Measurements from ENCODE around the gene SNX20. TPM values are rescaled to one million over a fixed set of nuclear protein-coding genes. Genes with fewer than 3 reads are reported as not detected.

Gene SNX20
- total RNA-seq, 4 donors from 2014 or later: 0.20 to 4.3 (median 2.6) TPM

- H3K4me1 ChIP-seq: peaks cover 0 to 10% (median 6%) of the 10 kb centered on the region in 4 donors
- H3K27me3 ChIP-seq: no peaks in the 10 kb centered on the region
- no peak for DNase-seq
- in situ Hi-C loops (cut with MboI; ENCODE audit: low pct_ligation_motif_present in 1 of 4, low pct_unique_long_range_greater_than_20kb in 1 of 4, low sequenced_read_pairs in 3 of 4): loop anchor here (10.0 to 25.0 kb wide), 5 partner anchors 288 to 638 kb away; partner anchors contain the start of genes BRD7 (in 2 of the 4) and CNEP1R1 (in 1 of the 4)
- H3K27ac ChIP-seq: no peak overlapping the region
- H3K4me3 ChIP-seq: no peak overlapping the region
- TF ChIP-seq POLR2AphosphoS5 (IDR thresholded peaks at IDR 0.05): no peak
- H3K9me3 ChIP-seq: no peaks in the 10 kb centered on the region
- 94 to 100% methylated on average over 6 to 10 of the region's 10 CpGs for WGBS, 2 donors (ENCODE audit: low coverage in 1 of 2)
- H3K36me3 ChIP-seq: no peaks in the 10 kb centered on the region
- intact Hi-C loops (cut with DNase I; ENCODE audit: low total_unique reads): loop anchor here (10.0 kb wide), 1 partner anchor 288 kb away; no protein-coding TSS in a partner anchor
These were observed 18.7 kb downstream of the SNX20 start for GRCh38 chr16:50662306-50662940.

GRCh38 chr16:50659806-50660205, 21.3 kb downstream of the SNX20 start:
- TF ChIP-seq POLR2A (IDR thresholded peaks at IDR 0.05): no peak
- TF ChIP-seq POLR2AphosphoS5 (IDR thresholded peaks at IDR 0.05): no peak
- no peak for TF ChIP-seq EP300 (IDR thresholded peaks at IDR 0.05; ENCODE audit: low read depth)
- no peak for TF ChIP-seq CTCF (IDR thresholded peaks at IDR 0.05)
- no peaks in the 10 kb centered on the region for H3K36me3 ChIP-seq
- WGBS, 2 donors (ENCODE audit: low coverage in 1 of 2): 72 to 82% methylated on average over 2 to 5 of the region's 5 CpGs
- intact Hi-C loops (cut with DNase I; ENCODE audit: low total_unique reads): loop anchor here (10.0 kb wide), 1 partner anchor 285 kb away; no protein-coding TSS in a partner anchor
- H3K4me3 ChIP-seq: no peak overlapping the region
- in situ Hi-C loops (cut with MboI; ENCODE audit: low pct_ligation_motif_present in 1 of 4, low pct_unique_long_range_greater_than_20kb in 1 of 4, low sequenced_read_pairs in 3 of 4): loop anchor here (10.0 to 25.0 kb wide), 5 partner anchors 285 to 635 kb away; partner anchors contain the start of genes BRD7 (in 2 of the 4) and CNEP1R1 (in 1 of the 4)
- no peak for DNase-seq
- H3K27me3 ChIP-seq: no peaks in the 10 kb centered on the region
- H3K9me3 ChIP-seq: no peaks in the 10 kb centered on the region
- peaks cover 0 to 4% (median 2%) of the 10 kb centered on the region in 4 donors for H3K4me1 ChIP-seq
- H3K27ac ChIP-seq: no peak overlapping the region

- TF ChIP-seq POLR2A (IDR thresholded peaks at IDR 0.05) (no peak), POLR2AphosphoS5 (IDR thresholded peaks at IDR 0.05) (no peak), EP300 (IDR thresholded peaks at IDR 0.05; ENCODE audit: low read depth) (no peak), CTCF (IDR thresholded peaks at IDR 0.05) (no peak)
- DNase-seq: no peak
- Histone ChIP-seq H3K4me3 (no peak overlapping the region), H3K36me3 (no peaks in the 10 kb centered on the region), H3K27me3 (no peaks in the 10 kb centered on the region), H3K27ac (no peak overlapping the region), H3K9me3 (no peaks in the 10 kb centered on the region), H3K4me1 (no peaks in the 10 kb centered on the region)
- intact Hi-C loops (cut with DNase I; ENCODE audit: low total_unique reads) (no loop called here), in situ Hi-C loops (cut with MboI; ENCODE audit: low pct_ligation_motif_present in 1 of 4, low pct_unique_long_range_greater_than_20kb in 1 of 4, low sequenced_read_pairs in 3 of 4) (loop anchor here in 2 of 4 donors (25.0 kb wide), 2 partner anchors 295 to 420 kb away; partner anchors contain the start of gene BRD7 (in 1 of the 2))
- 78 to 100% methylated on average over 1 to 5 of the region's 5 CpGs for WGBS, 2 donors (ENCODE audit: low coverage in 1 of 2)
These were observed 23.9 kb downstream of the SNX20 start for GRCh38 chr16:50657241-50657640.

GRCh38 chr16:50655558-50656055, 25.5 kb downstream of the SNX20 start:
- Histone ChIP-seq H3K9me3 (no peaks in the 10 kb centered on the region), H3K27me3 (no peaks in the 10 kb centered on the region), H3K27ac (no peak overlapping the region), H3K4me3 (no peak overlapping the region), H3K4me1 (no peaks in the 10 kb centered on the region), H3K36me3 (no peaks in the 10 kb centered on the region)
- WGBS, 2 donors (ENCODE audit: low coverage in 1 of 2): 91% methylated on average over 3 of the region's 3 CpGs; no CpG with 5 or more reads in 1 of the 2 donors
- TF ChIP-seq EP300 (IDR thresholded peaks at IDR 0.05; ENCODE audit: low read depth) (no peak), CTCF (IDR thresholded peaks at IDR 0.05) (no peak), POLR2A (IDR thresholded peaks at IDR 0.05) (no peak), POLR2AphosphoS5 (IDR thresholded peaks at IDR 0.05) (no peak)
- intact Hi-C loops (cut with DNase I; ENCODE audit: low total_unique reads): no loop called here
- no peak for DNase-seq
- in situ Hi-C loops (cut with MboI; ENCODE audit: low pct_ligation_motif_present in 1 of 4, low pct_unique_long_range_greater_than_20kb in 1 of 4, low sequenced_read_pairs in 3 of 4): loop anchor here in 2 of 4 donors (25.0 kb wide), 2 partner anchors 293 to 418 kb away; partner anchors contain the start of gene BRD7 (in 1 of the 2)

Data from transverse colon (tissue), 4 donors.